Thymus (tissue), 11 donors: ENCODE measurements around the gene CNGB1. TPM values are rescaled to one million over a fixed set of nuclear protein-coding genes. Genes with fewer than 3 reads are reported as not detected.
"Not testable (repeated sequence)": the region's sequence is repeated elsewhere in the genome, so short reads cannot be mapped to it uniquely, and the experiment has no call there.

ENCODE experiments used
- DNase-seq, 9 donors: peaks; one replicate each; pipeline ENCODE4 v3.0.0-alpha.2; 2013; ENCODE audit warnings: low spot score in 9 of 9, low read depth in 6 of 9, missing footprints in 1 of 9
- H3K27ac ChIP-seq, 2 donors: one replicate each; pipeline ENCODE4 v1.5.1; 2013; ENCODE audit warnings: control low read depth in 1 of 2, low read depth in 1 of 2, low read length in 1 of 2, mild to moderate bottlenecking in 1 of 2, moderate library complexity in 1 of 2
- H3K27me3 ChIP-seq, 2 donors: one replicate each; pipeline ENCODE4 v1.5.1; 2013; ENCODE audit warnings: low read length in 1 of 2; ENCODE audit not compliant: control insufficient read depth in 2 of 2, insufficient read depth in 1 of 2
- H3K36me3 ChIP-seq, 2 donors: one replicate each; pipeline ENCODE4 v1.5.1; 2013; ENCODE audit warnings: low read length in 1 of 2, mild to moderate bottlenecking in 1 of 2, moderate library complexity in 1 of 2; ENCODE audit not compliant: control insufficient read depth in 2 of 2, insufficient read depth in 2 of 2
- H3K4me1 ChIP-seq, 2 donors: one replicate each; pipeline ENCODE4 v1.5.1; 2013; ENCODE audit warnings: low read length in 2 of 2; ENCODE audit not compliant: control insufficient read depth in 2 of 2, insufficient read depth in 2 of 2
- H3K4me3 ChIP-seq, 2 donors: one replicate each; pipeline ENCODE4 v1.5.1; 2013; ENCODE audit warnings: low read length in 2 of 2, control low read depth in 1 of 2, mild to moderate bottlenecking in 1 of 2
- H3K9me3 ChIP-seq, 2 donors: one replicate each; pipeline ENCODE4 v1.5.1; 2013; ENCODE audit warnings: low read length in 1 of 2, mild to moderate bottlenecking in 1 of 2; ENCODE audit not compliant: control insufficient read depth in 2 of 2, insufficient read depth in 1 of 2
- WGBS: extraction: QIAGEN DNeasy Blood & Tissue Kit; methylation state at CpG from one replicate; pipeline ENCODE4 v1.1.7; 2013; 5-methylcytosine and 5-hydroxymethylcytosine counted together
- polyA plus RNA-seq: library from polyadenylated mRNA; stranded (reverse); fragments of 200-250 nt; gene quantifications from one replicate; pipeline ENCODE4 v1.2.3, GENCODE V29; 2013
- total RNA-seq: library from RNA; stranded (reverse); fragments of 120-200 nt; gene quantifications from one replicate; pipeline ENCODE4 v1.2.4, GENCODE V29; 2013
- donor health status: healthy.

CNGB1 gene
- total and polyA plus RNA-seq, 2 donors: 0.19 to 0.43 TPM

DNA sequence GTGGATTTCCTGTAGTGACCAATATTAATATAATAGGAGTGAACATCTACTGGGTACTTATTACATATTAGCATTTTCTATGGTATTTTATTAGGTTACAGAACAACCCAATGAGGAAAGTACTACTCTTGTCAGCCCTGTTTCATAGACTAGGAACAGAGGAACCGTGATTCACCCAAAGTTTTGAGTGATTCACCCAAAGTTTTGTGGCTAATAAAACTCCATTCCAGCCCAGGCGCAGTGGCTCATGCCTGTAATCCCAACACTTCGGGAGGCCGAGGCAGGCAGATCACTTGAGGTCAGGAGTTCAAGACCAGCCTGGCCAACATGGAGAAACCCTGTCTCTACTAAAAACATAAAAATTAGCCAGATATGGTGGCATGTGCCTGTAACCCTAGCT, 135.5 kb downstream of the CNGB1 start:
- H3K36me3 ChIP-seq: not testable (repeated sequence)

DNA sequence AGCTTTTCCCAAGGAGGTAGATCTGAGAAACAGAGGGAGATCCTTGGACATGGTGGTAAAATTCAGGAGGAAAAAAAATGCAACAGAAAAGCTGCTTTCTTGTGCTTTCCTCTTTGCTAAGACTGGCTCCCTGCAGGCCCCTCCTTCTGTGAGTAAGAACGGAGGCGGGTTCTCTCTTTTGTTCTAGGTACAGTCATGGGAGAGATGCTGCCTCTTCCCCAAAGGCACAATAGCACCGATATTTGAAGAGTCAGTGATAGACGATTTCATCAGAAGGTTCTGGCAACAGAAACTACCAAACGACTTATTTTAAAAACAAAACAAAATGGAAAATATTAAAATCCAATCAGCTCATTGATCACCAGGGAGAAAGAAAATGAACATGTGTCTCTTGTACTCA, 136.0 kb downstream of the CNGB1 start:
- H3K4me1 ChIP-seq: no peaks in the 10 kb centered on the region
- H3K27ac ChIP-seq: no peak overlapping the region
- H3K36me3 ChIP-seq: no peaks in the 10 kb centered on the region
- H3K4me3 ChIP-seq: no peak overlapping the region
- no peaks in the 10 kb centered on the region for H3K9me3 ChIP-seq
- 87% methylated on average over 5 of the region's 5 CpGs for WGBS
- no peaks in the 10 kb centered on the region for H3K27me3 ChIP-seq
- DNase-seq: no peak

More for the DNA sequence above, 135.5 kb downstream of the CNGB1 start:
- not testable (repeated sequence) for H3K27ac ChIP-seq, H3K4me1 ChIP-seq, H3K9me3 ChIP-seq, H3K4me3 ChIP-seq, H3K27me3 ChIP-seq, DNase-seq
- 96% methylated on average over 4 of the region's 4 CpGs for WGBS

Other genes starting within 250 kb of the CNGB1 start
- 15.1 TPM for gene KATNB1, start 235.4 kb downstream of the CNGB1 start, total RNA-seq
- 13.3 TPM for gene KATNB1, start 235.4 kb downstream of the CNGB1 start, polyA plus RNA-seq
- gene KIFC3, start 168.6 kb downstream of the CNGB1 start, total RNA-seq: 3.8 TPM
- gene KIFC3, start 168.6 kb downstream of the CNGB1 start, polyA plus RNA-seq: 9.2 TPM
- 1.7 TPM for gene ZNF319, start 29.5 kb upstream of the CNGB1 start, total RNA-seq
- gene ZNF319, start 29.5 kb upstream of the CNGB1 start, polyA plus RNA-seq: 6.9 TPM
- gene USB1, start 30.3 kb upstream of the CNGB1 start, total RNA-seq: 4.5 TPM
- 31.4 TPM for gene USB1, start 30.3 kb upstream of the CNGB1 start, polyA plus RNA-seq
- 1.2 TPM for gene MMP15, start 54.6 kb upstream of the CNGB1 start, total RNA-seq
- gene MMP15, start 54.6 kb upstream of the CNGB1 start, polyA plus RNA-seq: 1.7 TPM
- 70.0 TPM for gene CFAP20, start 158.3 kb upstream of the CNGB1 start, total RNA-seq
- 28.5 TPM for gene CFAP20, start 158.3 kb upstream of the CNGB1 start, polyA plus RNA-seq
- gene CSNK2A2, start 227.0 kb upstream of the CNGB1 start, total RNA-seq: 13.9 TPM
- gene CSNK2A2, start 227.0 kb upstream of the CNGB1 start, polyA plus RNA-seq: 30.5 TPM